ENCODE results near the gene SORD.

The SORD gene

GRCh38 chr15:45093622-45094357, 70.8 kb downstream of the SORD start:
- DNase-seq (ENCODE audit: low spot score), result no peak
- CTCF ChIA-PET, result no interaction called here
- H3K27ac ChIP-seq, result no peak overlapping the region
- TF ChIP-seq CTCF (conservative IDR thresholded peaks at IDR 0.05; ENCODE audit: low read depth), result no peak
- POLR2A ChIA-PET (ENCODE audit: low non-redundant PET), result no interaction called here

- no peak for DNase-seq (ENCODE audit: low spot score)
- ChIA-PET POLR2A (ENCODE audit: low non-redundant PET) (no interaction called here), CTCF (no interaction called here)
- no peak for TF ChIP-seq CTCF (conservative IDR thresholded peaks at IDR 0.05; ENCODE audit: low read depth)
- H3K27ac ChIP-seq, result no peak overlapping the region
Measured at GRCh38 chr15:45094358-45094730, 71.3 kb downstream of the SORD start.

- POLR2A ChIA-PET (ENCODE audit: low non-redundant PET), result no interaction called here
- no peak overlapping the region for H3K27ac ChIP-seq
- CTCF ChIA-PET, result interaction anchor here (1.6 kb wide), 1 partner anchor 22 kb away, joined by 4 read pairs; no protein-coding TSS in a partner anchor
- no peak for DNase-seq (ENCODE audit: low spot score)
- TF ChIP-seq CTCF (conservative IDR thresholded peaks at IDR 0.05; ENCODE audit: low read depth), result no peak
Measured at GRCh38 chr15:45095661-45096060, 72.7 kb downstream of the SORD start.

- ChIA-PET POLR2A (ENCODE audit: low non-redundant PET) (no interaction called here), CTCF (interaction anchor here (0.8 kb wide), 1 partner anchor 38 kb away, joined by 3 read pairs; no protein-coding TSS in a partner anchor)
- TF ChIP-seq CTCF (conservative IDR thresholded peaks at IDR 0.05; ENCODE audit: low read depth), result no peak
- no peak for DNase-seq (ENCODE audit: low spot score)
- no peak overlapping the region for H3K27ac ChIP-seq
Measured at GRCh38 chr15:45097466-45097865, 74.5 kb downstream of the SORD start.

- POLR2A ChIA-PET (ENCODE audit: low non-redundant PET), result no interaction called here
- CTCF ChIA-PET, result no interaction called here
- TF ChIP-seq CTCF (conservative IDR thresholded peaks at IDR 0.05; ENCODE audit: low read depth), result no peak
- H3K27ac ChIP-seq, result no peak overlapping the region
- DNase-seq (ENCODE audit: low spot score), result no peak
Measured at GRCh38 chr15:45099549-45100165, 76.7 kb downstream of the SORD start.

GRCh38 chr15:45100884-45101625, 78.1 kb downstream of the SORD start:
- TF ChIP-seq CTCF (conservative IDR thresholded peaks at IDR 0.05; ENCODE audit: low read depth), result no peak
- POLR2A ChIA-PET (ENCODE audit: low non-redundant PET), result interaction anchor here (0.6 kb wide), 1 partner anchor 521 kb away, joined by 3 read pairs; no protein-coding TSS in a partner anchor
- H3K27ac ChIP-seq, result no peak overlapping the region
- DNase-seq (ENCODE audit: low spot score), result no peak
- CTCF ChIA-PET, result no interaction called here
